Adrenal gland (tissue), 12 donors: ENCODE measurements around the gene SORCS3. TPM values are rescaled to one million over a fixed set of nuclear protein-coding genes. Genes with fewer than 3 reads are reported as not detected.

ENCODE experiments used
- DNase-seq, 7 donors: peaks; one replicate each; pipeline ENCODE4 v3.0.0-alpha.2; 2019 to 2020
- H3K27ac ChIP-seq, 5 donors: fragments of 200-600 bp; sonication (generic) in 4 of 5; 1 replicate in 3 of 5; 2 replicates in 2 of 5; pipeline versions ENCODE4 v1.5.1 to v1.8.0; 2016 to 2020; ENCODE audit warnings: mild to moderate bottlenecking in 1 of 5
- H3K27me3 ChIP-seq: fragments of 200-600 bp; 2 replicates; pipeline ENCODE4 v1.8.0; 2021
- H3K36me3 ChIP-seq, 2 donors: fragments of 200-600 bp; replicated peaks in 1 of 2; 1 replicate in 1 of 2; 2 replicates in 1 of 2; pipeline versions ENCODE4 v1.5.1 to v1.8.0; 2018 to 2022
- H3K4me1 ChIP-seq, 2 donors: fragments of 200-600 bp; replicated peaks in 1 of 2; 1 replicate in 1 of 2; 2 replicates in 1 of 2; pipeline versions ENCODE4 v1.5.1 to v1.8.0; 2018 to 2021
- H3K4me3 ChIP-seq, 4 donors: fragments of 200-600 bp; sonication (generic) in 3 of 4; one replicate each; pipeline ENCODE4 v1.5.1; 2016 to 2018
- H3K9me3 ChIP-seq, 3 donors: fragments of 200-600 bp; sonication (generic) in 1 of 3; replicated peaks in 1 of 3; 1 replicate in 2 of 3; 2 replicates in 1 of 3; pipeline versions ENCODE4 v1.5.1 to v1.8.0; 2016 to 2021
- POLR2A ChIP-seq, 2 donors: fragments of 450-650 bp; IDR thresholded peaks; one replicate each; pipeline ENCODE4 v1.6.1; 2017; ENCODE audit warnings: antibody characterized with exemption in 2 of 2, mild to moderate bottlenecking in 2 of 2, moderate library complexity in 1 of 2
- WGBS, 4 donors: extraction: QIAGEN DNeasy Blood & Tissue Kit in 2 of 4; methylation state at CpG; one replicate each; pipeline versions ENCODE4 v1.1.5 to v1.1.7; 2013 to 2017; 5-methylcytosine and 5-hydroxymethylcytosine counted together
- intact Hi-C, 2 donors: fragments of 100-400 bp; cut with DNase I; formaldehyde crosslinking; loops; one replicate each; pipeline versions ENCODE4 v1.14.1 to v1.15.0; 2022 to 2023
- polyA plus RNA-seq, 3 donors: library from polyadenylated mRNA; stranded (reverse); fragments of 200-250 nt in 2 of 3; fragments of 350-450 nt in 1 of 3; fragmentation: Illumina TruSeq in 1 of 3; extraction: RNeasy Lipid Tissue Mini Kit (QIAGEN cat#74804) in 1 of 3; gene quantifications; one replicate each; pipeline ENCODE4 v1.2.3, GENCODE V29; 2013 to 2014
- total RNA-seq, 9 donors: library from RNA; depleted of rRNA in 4 of 9; stranded (reverse); fragments of >200 nt in 4 of 9; fragments of 120-200 nt in 1 of 9; fragmentation: NEBNext Ultra II Directional in 1 of 9; extraction: Animal tissue kit (Norgen Biotek cat#: 25700) in 1 of 9; gene quantifications; one replicate each; pipeline versions ENCODE4 v1.1.0 to v1.2.4, GENCODE V29; 2013 to 2023
- TF ChIP-seq, protein P1 (sequence below), 6 experiments: fragments of 450-650 bp in 4 of 6; fragments of 200-600 bp in 2 of 6; sonication (generic) in 1 of 6; IDR thresholded peaks; 1 replicate in 5 of 6; 2 replicates in 1 of 6; pipeline versions ENCODE4 v1.5.1 to v1.8.0; 2016 to 2021; ENCODE audit warnings: antibody characterized with exemption in 6 of 6, mild to moderate bottlenecking in 2 of 6, moderate library complexity in 1 of 6
- donor health status: healthy with polysubstance abuse.
- donor health status: Bipolar disorder and iron deficiency.
- donor health status: DM: yes; HTN: yes; CAD: no.
- donor health status: DM: no; HTN: no; CAD: no.
- donor health status: DM: no; HTN: no; CAD: no.
- donor health status: DM: yes; HTN: yes; CAD: no.

The SORCS3 gene
- total and polyA plus RNA-seq, 12 donors, result 0.22 to 3.4 (median 1.2) TPM; not detected in 2

- TF ChIP-seq, protein P1, sequence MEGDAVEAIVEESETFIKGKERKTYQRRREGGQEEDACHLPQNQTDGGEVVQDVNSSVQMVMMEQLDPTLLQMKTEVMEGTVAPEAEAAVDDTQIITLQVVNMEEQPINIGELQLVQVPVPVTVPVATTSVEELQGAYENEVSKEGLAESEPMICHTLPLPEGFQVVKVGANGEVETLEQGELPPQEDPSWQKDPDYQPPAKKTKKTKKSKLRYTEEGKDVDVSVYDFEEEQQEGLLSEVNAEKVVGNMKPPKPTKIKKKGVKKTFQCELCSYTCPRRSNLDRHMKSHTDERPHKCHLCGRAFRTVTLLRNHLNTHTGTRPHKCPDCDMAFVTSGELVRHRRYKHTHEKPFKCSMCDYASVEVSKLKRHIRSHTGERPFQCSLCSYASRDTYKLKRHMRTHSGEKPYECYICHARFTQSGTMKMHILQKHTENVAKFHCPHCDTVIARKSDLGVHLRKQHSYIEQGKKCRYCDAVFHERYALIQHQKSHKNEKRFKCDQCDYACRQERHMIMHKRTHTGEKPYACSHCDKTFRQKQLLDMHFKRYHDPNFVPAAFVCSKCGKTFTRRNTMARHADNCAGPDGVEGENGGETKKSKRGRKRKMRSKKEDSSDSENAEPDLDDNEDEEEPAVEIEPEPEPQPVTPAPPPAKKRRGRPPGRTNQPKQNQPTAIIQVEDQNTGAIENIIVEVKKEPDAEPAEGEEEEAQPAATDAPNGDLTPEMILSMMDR (IDR thresholded peaks at IDR 0.05), result no peak
- no peak for TF ChIP-seq POLR2A (IDR thresholded peaks at IDR 0.05)
- H3K27ac ChIP-seq, result no peak overlapping the region
- no peaks in the 10 kb centered on the region for H3K4me1 ChIP-seq
- DNase-seq, result no peak
- 67 to 84% (median 73%) methylated on average over 2 of the region's 2 CpGs for WGBS, 4 donors
- no peaks in the 10 kb centered on the region for H3K36me3 ChIP-seq
- H3K27me3 ChIP-seq, result no peaks in the 10 kb centered on the region
- no peak overlapping the region for H3K4me3 ChIP-seq
- H3K9me3 ChIP-seq, result no peaks in the 10 kb centered on the region
- intact Hi-C loops, result no loop called here
Observed at GRCh38 chr10:104931612-104932134, 290.6 kb downstream of the SORCS3 start.

DNA sequence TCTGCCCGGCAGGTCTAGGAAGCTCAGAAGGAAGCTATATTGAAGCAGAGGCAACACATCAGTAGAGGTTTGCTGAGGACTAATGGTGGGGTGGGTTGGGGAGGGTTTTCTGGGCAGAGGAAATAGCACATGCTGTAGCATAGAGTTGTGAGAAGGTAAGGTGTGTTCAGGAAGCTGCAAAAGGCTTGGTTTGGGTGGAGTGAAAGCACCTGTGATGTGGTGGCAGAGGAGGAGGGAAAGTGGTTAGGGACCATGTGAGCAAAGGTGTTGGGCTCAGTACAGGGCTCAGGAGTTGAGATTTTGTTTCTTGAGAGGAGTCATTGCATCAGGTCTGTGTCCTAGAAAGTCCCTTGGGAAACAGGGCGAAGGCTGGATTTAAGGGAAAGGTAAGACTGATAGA is 294.6 kb downstream of the SORCS3 start:
- Histone ChIP-seq H3K36me3 (no peaks in the 10 kb centered on the region), H3K4me1 (peaks cover 5 to 7% of the 10 kb centered on the region in 2 donors), H3K27me3 (no peaks in the 10 kb centered on the region), H3K27ac (no peak overlapping the region), H3K9me3 (no peaks in the 10 kb centered on the region), H3K4me3 (no peak overlapping the region)
- no peak for DNase-seq
- WGBS, 4 donors, result 23 to 72% (median 46%) methylated on average over 2 of the region's 2 CpGs
- intact Hi-C loops, result no loop called here
- TF ChIP-seq, protein P1 (IDR thresholded peaks at IDR 0.05), result no peak
- TF ChIP-seq POLR2A (IDR thresholded peaks at IDR 0.05), result no peak

- Histone ChIP-seq H3K36me3 (no peaks in the 10 kb centered on the region), H3K27ac (peak overlapping the region in 1 of 5 donors; percentile 36), H3K9me3 (no peaks in the 10 kb centered on the region), H3K4me1 (peaks cover 5 to 7% of the 10 kb centered on the region in 2 donors), H3K4me3 (no peak overlapping the region), H3K27me3 (no peaks in the 10 kb centered on the region)
- TF ChIP-seq, protein P1 (IDR thresholded peaks at IDR 0.05), result no peak
- TF ChIP-seq POLR2A (IDR thresholded peaks at IDR 0.05), result no peak
- intact Hi-C loops, result no loop called here
- peak; percentile 75 to 91 (median 88) for DNase-seq
- WGBS, 4 donors, result 22 to 37% (median 32%) methylated on average over 2 of the region's 2 CpGs
Observed at GRCh38 chr10:104937567-104937966, 296.5 kb downstream of the SORCS3 start.

DNA sequence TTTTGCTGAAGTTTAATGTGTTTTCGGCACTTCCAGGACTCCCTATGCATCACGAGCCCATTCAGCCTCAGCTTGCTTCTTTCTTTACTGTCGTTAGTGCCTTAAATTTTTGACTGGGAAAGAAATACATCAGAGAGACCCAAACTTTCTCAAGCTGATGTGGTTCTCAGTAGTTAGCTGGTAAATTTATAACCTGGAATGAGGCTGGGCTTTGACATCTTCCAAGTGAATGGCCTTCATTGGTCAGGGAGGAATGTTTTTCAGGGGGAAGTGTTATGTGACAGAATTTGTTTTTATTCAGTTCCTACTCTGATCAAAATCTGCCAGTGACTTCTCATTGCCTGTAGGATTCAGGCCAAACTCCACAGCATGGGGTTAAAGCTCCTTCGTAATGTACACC is 296.9 kb downstream of the SORCS3 start:
- DNase-seq, result no peak
- Histone ChIP-seq H3K4me1 (peaks cover 5 to 7% of the 10 kb centered on the region in 2 donors), H3K27ac (peak overlapping the region in 1 of 5 donors; percentile 36), H3K36me3 (no peaks in the 10 kb centered on the region), H3K4me3 (no peak overlapping the region), H3K9me3 (no peaks in the 10 kb centered on the region), H3K27me3 (no peaks in the 10 kb centered on the region)
- 49 to 60% (median 53%) methylated on average over 4 of the region's 4 CpGs for WGBS, 4 donors
- TF ChIP-seq POLR2A (IDR thresholded peaks at IDR 0.05), result no peak
- TF ChIP-seq, protein P1 (IDR thresholded peaks at IDR 0.05), result no peak
- intact Hi-C loops, result no loop called here
